H1 (cell line): Measurements from ENCODE around the gene TGM5. TPM values are rescaled to one million over a fixed set of nuclear protein-coding genes. Genes with fewer than 3 reads are reported as not detected.

ENCODE experiments used
- CTCF ChIA-PET: fragments of 300-600 bp; sonication (Branson Sonifier 250); formaldehyde crosslinking; loops from one replicate; lab custom pipeline; 2021; ENCODE audit not compliant: partially characterized antibody; lab: Charles Lee
- POLR2A ChIA-PET: fragments of 300-600 bp; sonication (Branson Sonifier 250); formaldehyde crosslinking; loops from one replicate; lab custom pipeline; 2021; ENCODE audit warnings: inconsistent platforms; ENCODE audit not compliant: partially characterized antibody; lab: Charles Lee
- DNase-seq, 2 experiments: peaks; one replicate each; pipeline versions ENCODE4 v3.0.0 to v3.0.0-alpha.2; 2010 to 2022; ENCODE audit warnings: low spot score in 2 of 2, low read depth in 1 of 2, mixed read lengths in 1 of 2
- FAIRE-seq: peaks from 2 replicates; lab custom pipeline; 2011; peaks lifted over from hg19 to GRCh38; lab: Jason Lieb, UNC
- H2AFZ ChIP-seq: 2 replicates; pipeline ENCODE4 v1.8.1; 2012; ENCODE audit warnings: low read length, inconsistent platforms
- H2AK5ac ChIP-seq: 2 replicates; pipeline ENCODE4 v1.6.1; 2013; ENCODE audit warnings: low read depth, low read length
- H2BK120ac ChIP-seq: replicated peaks from 2 replicates; pipeline ENCODE3; 2013; ENCODE audit warnings: low read depth, low read length, inconsistent platforms
- H2BK12ac ChIP-seq: 2 replicates; pipeline ENCODE4 v1.6.1; 2013; ENCODE audit warnings: low read depth, low read length
- H2BK15ac ChIP-seq: 2 replicates; pipeline ENCODE4 v1.6.1; 2013; ENCODE audit warnings: low read length
- H2BK20ac ChIP-seq: 2 replicates; pipeline ENCODE4 v1.6.1; 2013; ENCODE audit warnings: low read length
- H2BK5ac ChIP-seq: 2 replicates; pipeline ENCODE4 v1.6.1; 2013; ENCODE audit warnings: low read depth, low read length
- H3K14ac ChIP-seq: 2 replicates; pipeline ENCODE4 v1.6.1; 2013; ENCODE audit warnings: inconsistent platforms; ENCODE audit not compliant: insufficient read length
- H3K18ac ChIP-seq: 2 replicates; pipeline ENCODE4 v1.6.1; 2013; ENCODE audit warnings: low read length; ENCODE audit errors: extremely low read depth
- H3K23ac ChIP-seq: 2 replicates; pipeline ENCODE4 v1.6.1; 2013; ENCODE audit warnings: inconsistent platforms; ENCODE audit not compliant: insufficient read length
- H3K23me2 ChIP-seq: 2 replicates; pipeline ENCODE4 v1.6.1; 2013; ENCODE audit warnings: low read depth, low read length
- H3K27ac ChIP-seq: 2 replicates; pipeline ENCODE4 v1.6.1; 2011; ENCODE audit warnings: low read depth, low read length, inconsistent platforms
- H3K27me3 ChIP-seq, 4 experiments: replicated peaks in 1 of 4; 1 replicate in 1 of 4; 2 replicates in 3 of 4; pipeline versions ENCODE4 v1.6.1 to v1.8.1; 2011 to 2013; ENCODE audit warnings: low read length in 3 of 4, mild to moderate bottlenecking in 3 of 4, inconsistent platforms in 2 of 4, mixed read lengths in 2 of 4, moderate library complexity in 1 of 4; ENCODE audit not compliant: control insufficient read depth in 3 of 4, insufficient read depth in 3 of 4; ENCODE audit errors: extremely low read depth in 1 of 4
- H3K36me3 ChIP-seq, 4 experiments: 2 replicates each; pipeline versions ENCODE4 v1.6.1 to v1.8.1; 2011 to 2013; ENCODE audit warnings: mild to moderate bottlenecking in 4 of 4, low read length in 3 of 4, moderate library complexity in 2 of 4, control low read depth in 1 of 4, inconsistent platforms in 1 of 4; ENCODE audit not compliant: insufficient read depth in 4 of 4, control insufficient read depth in 2 of 4
- H3K4ac ChIP-seq: replicated peaks from 2 replicates; pipeline ENCODE3; 2013; ENCODE audit warnings: low read length, low read depth, mixed read lengths, inconsistent platforms; ENCODE audit not compliant: insufficient read length
- H3K4me1 ChIP-seq, 4 experiments: replicated peaks in 1 of 4; 1 replicate in 1 of 4; 2 replicates in 3 of 4; pipeline versions ENCODE4 v1.6.1 to v1.8.1; 2011 to 2013; ENCODE audit warnings: low read length in 3 of 4, inconsistent platforms in 2 of 4, mixed read lengths in 1 of 4; ENCODE audit not compliant: insufficient read depth in 4 of 4, control insufficient read depth in 3 of 4
- H3K4me2 ChIP-seq, 2 experiments: 2 replicates each; pipeline versions ENCODE4 v1.6.1 to v1.8.1; 2011 to 2013; ENCODE audit warnings: low read depth in 2 of 2, low read length in 2 of 2, control low read depth in 1 of 2, inconsistent platforms in 1 of 2, mild to moderate bottlenecking in 1 of 2; ENCODE audit not compliant: insufficient read depth in 1 of 2
- H3K4me3 ChIP-seq, 4 experiments: fragments of 200-600, 300-600 bp in 1 of 4; sonication (generic), shearing (Covaris generic), sonication (Bioruptor Twin) in 1 of 4; 2 replicates each; pipeline versions ENCODE4 v1.5.1 to v1.8.1; 2011 to 2016; ENCODE audit warnings: low read length in 4 of 4, low read depth in 3 of 4, control low read depth in 2 of 4, inconsistent platforms in 2 of 4, mild to moderate bottlenecking in 2 of 4, mixed read lengths in 1 of 4, moderate library complexity in 1 of 4; ENCODE audit not compliant: insufficient read depth in 2 of 4; ENCODE audit errors: extremely low read depth in 1 of 4
- H3K56ac ChIP-seq: replicated peaks from 2 replicates; pipeline ENCODE3; 2013; ENCODE audit warnings: low read depth, mild to moderate bottlenecking, mixed read lengths, low read length, inconsistent platforms; ENCODE audit not compliant: insufficient read length
- H3K79me1 ChIP-seq: 2 replicates; pipeline ENCODE4 v1.6.1; 2013; ENCODE audit warnings: low read depth, low read length, control low read depth
- H3K79me2 ChIP-seq, 2 experiments: 2 replicates each; pipeline versions ENCODE4 v1.6.1 to v1.8.1; 2012 to 2013; ENCODE audit warnings: low read length in 2 of 2, mild to moderate bottlenecking in 2 of 2, inconsistent platforms in 1 of 2; ENCODE audit not compliant: insufficient read depth in 2 of 2, control insufficient read depth in 1 of 2
- H3K9ac ChIP-seq, 4 experiments: replicated peaks in 1 of 4; 1 replicate in 1 of 4; 2 replicates in 3 of 4; pipeline versions ENCODE4 v1.6.1 to v1.8.1; 2011 to 2013; ENCODE audit warnings: low read depth in 3 of 4, low read length in 3 of 4, control low read depth in 2 of 4, mild to moderate bottlenecking in 2 of 4, moderate library complexity in 2 of 4, inconsistent platforms in 1 of 4; ENCODE audit errors: extremely low read depth in 1 of 4
- H3K9me3 ChIP-seq, 2 experiments: 2 replicates each; pipeline versions ENCODE4 v1.6.1 to v1.8.1; 2012 to 2013; ENCODE audit warnings: mild to moderate bottlenecking in 2 of 2, moderate library complexity in 2 of 2, control low read depth in 1 of 2, inconsistent platforms in 1 of 2, low read depth in 1 of 2, low read length in 1 of 2, mixed read lengths in 1 of 2; ENCODE audit not compliant: insufficient read depth in 2 of 2
- H4K20me1 ChIP-seq, 2 experiments: replicated peaks in 1 of 2; 2 replicates each; pipeline versions ENCODE3 to v1.8.1; 2011 to 2013; ENCODE audit warnings: inconsistent platforms in 2 of 2, low read length in 2 of 2, mild to moderate bottlenecking in 1 of 2; ENCODE audit not compliant: insufficient read depth in 2 of 2, control insufficient read depth in 1 of 2
- H4K5ac ChIP-seq: 2 replicates; pipeline ENCODE4 v1.6.1; 2013; ENCODE audit warnings: low read length, low read depth, mixed read lengths, inconsistent platforms; ENCODE audit not compliant: insufficient read length
- H4K8ac ChIP-seq: 2 replicates; pipeline ENCODE4 v1.8.0; 2013; ENCODE audit warnings: mild to moderate bottlenecking, moderate library complexity, low read length, inconsistent platforms; ENCODE audit not compliant: insufficient read depth; ENCODE audit errors: extremely low read depth
- H4K91ac ChIP-seq: replicated peaks from 2 replicates; pipeline ENCODE3; 2013; ENCODE audit warnings: low read length, mixed read lengths, inconsistent platforms; ENCODE audit not compliant: insufficient read length
- CEBPB ChIP-seq: IDR thresholded peaks from 2 replicates; pipeline ENCODE4 v1.6.1; 2012; ENCODE audit warnings: low read depth, low read length
- HDAC2 ChIP-seq, 2 experiments: fragments of 300-600 bp in 1 of 2; sonication (generic) in 1 of 2; IDR thresholded peaks; 2 replicates each; pipeline ENCODE4 v1.6.1; 2011 to 2012; ENCODE audit warnings: low read depth in 2 of 2, low read length in 2 of 2, mild to moderate bottlenecking in 2 of 2, moderate library complexity in 2 of 2, borderline replicate concordance in 1 of 2, inconsistent platforms in 1 of 2
- HDAC6 ChIP-seq: IDR thresholded peaks from one replicate; pipeline ENCODE4 v1.7.1; 2012; ENCODE audit warnings: low read depth, mild to moderate bottlenecking, inconsistent platforms, low read length, moderate library complexity
- WGBS, 2 experiments: shearing (Covaris generic) in 1 of 2; methylation state at CpG; one replicate each; pipeline versions ENCODE4 v1.1.6 to v1.1.7; 2013 to 2015; ENCODE audit warnings: low lambda C conversion rate in 2 of 2, mixed read lengths in 2 of 2, inconsistent platforms in 1 of 2, low coverage in 1 of 2, missing lambda C conversion rate in 1 of 2; ENCODE audit not compliant: insufficient replicate concordance in 2 of 2, insufficient coverage in 1 of 2, insufficient read length in 1 of 2; ENCODE audit errors: extremely low coverage in 1 of 2, missing lambda C conversion rate in 1 of 2; 5-methylcytosine and 5-hydroxymethylcytosine counted together
- polyA plus RNA-seq, 7 experiments: library from polyadenylated mRNA; depleted of rRNA in 3 of 7; stranded (reverse) in 5 of 7; unstranded in 2 of 7; fragments of >200 nt in 5 of 7; fragments of 200-250 nt in 2 of 7; gene quantifications; 1 replicate in 5 of 7; 2 replicates in 1 of 7; 4 replicates in 1 of 7; pipeline versions ENCODE4 v1.2.1 to v1.2.3, GENCODE V29; 2011 to 2013; ENCODE audit warnings: missing spikeins in 2 of 7, mixed read lengths in 2 of 7
- total RNA-seq: library from RNA; stranded (reverse); fragmentation: NEBNext Ultra II Directional; extraction: Animal tissue kit (Norgen Biotek cat#: 25700); gene quantifications from 2 replicates; pipeline ENCODE4 v1.2.1, GENCODE V29; 2021

TGM5 gene
- total and polyA plus RNA-seq, 2 of the 8 experiments (the other 6 are each of a cell fraction or from before 2014, with no cell fraction given) = not detected

GRCh38 chr15:43260011-43260615 is 6.6 kb downstream of the TGM5 start:
- 87% methylated on average over 19 of the region's 19 CpGs; no CpG with 5 or more reads in 1 of the 2 experiments for WGBS, 2 experiments
- H2BK12ac ChIP-seq = no peak overlapping the region
- TF ChIP-seq HDAC6 (no peak), HDAC2 (IDR thresholded peaks at IDR 0.05; ENCODE audit: borderline replicate concordance in 1 of 2, low read depth in 2 of 2, low read length in 2 of 2) (no peak), CEBPB (no peak)

More at GRCh38 chr15:43260011-43260615, 6.6 kb downstream of the TGM5 start:
- no peak overlapping the region for H3K56ac ChIP-seq
- no peak overlapping the region for H3K14ac ChIP-seq
- H4K5ac ChIP-seq = no peak overlapping the region
- no peak for FAIRE-seq
- no peak overlapping the region for H3K4me3 ChIP-seq
- no peak overlapping the region for H3K4ac ChIP-seq
- no peak for DNase-seq
- H3K79me2 ChIP-seq = no peaks in the 10 kb centered on the region
- H3K9ac ChIP-seq = no peak overlapping the region
- ChIA-PET POLR2A (interaction anchor here (0.6 kb wide), 1 partner anchor 33 kb away, joined by 3 read pairs; no protein-coding TSS in a partner anchor), CTCF (interaction anchor here (0.6 to 2.2 kb wide), 6 partner anchors 8 to 1685 kb away, joined by 3 to 7 read pairs (median 4); no protein-coding TSS in a partner anchor)
- no peaks in the 10 kb centered on the region for H3K4me1 ChIP-seq
- no peak overlapping the region for H4K91ac ChIP-seq
- H2BK15ac ChIP-seq = no peak overlapping the region
- H3K36me3 ChIP-seq = no peaks in the 10 kb centered on the region
- no peaks in the 10 kb centered on the region; a peak in 2 of 7 replicates for H3K27me3 ChIP-seq
- no peak overlapping the region for H3K27ac ChIP-seq
- no peak overlapping the region for H4K8ac ChIP-seq
- H3K18ac ChIP-seq = no peak overlapping the region
- H3K4me2 ChIP-seq = no peak overlapping the region
- no peak overlapping the region for H2BK5ac ChIP-seq
- no peak overlapping the region for H2AK5ac ChIP-seq
- no peaks in the 10 kb centered on the region for H3K23me2 ChIP-seq
- no peak overlapping the region for H2AFZ ChIP-seq
- H2BK120ac ChIP-seq = no peak overlapping the region
- no peaks in the 10 kb centered on the region for H3K9me3 ChIP-seq
- H2BK20ac ChIP-seq = no peak overlapping the region
- H3K23ac ChIP-seq = no peak overlapping the region
- H3K79me1 ChIP-seq = no peaks in the 10 kb centered on the region
- no peaks in the 10 kb centered on the region for H4K20me1 ChIP-seq
